NCI-H2107 treated with DMSO at 0.1 percent for 48 hours (cell line): ENCODE results near the gene SDF4.

Source experiments
- DNase-seq: peaks from one replicate; lab custom pipeline; 2025; ENCODE audit not compliant: unreplicated experiment; lab: John Stamatoyannopoulos, UW

The SDF4 gene

GRCh38 chr1:1213345-1214265 lies 18.2 kb downstream of the SDF4 start, which contains the start of gene TNFRSF4:
TNFRSF4 (minus strand) TSS chr1:1214153; CDS start chr1:1214127, 26 bp downstream.
- DNase-seq: no peak

- DNase-seq: no peak
Observed at GRCh38 chr1:1212780-1213344, 18.9 kb downstream of the SDF4 start.

- no peak for DNase-seq
Observed at GRCh38 chr1:1211541-1212441, 20.0 kb downstream of the SDF4 start.

- DNase-seq: no peak
Observed at GRCh38 chr1:1210726-1211540, 20.9 kb downstream of the SDF4 start.

GRCh38 chr1:1208713-1209433 lies 22.9 kb downstream of the SDF4 start:
- DNase-seq: no peak

- DNase-seq: no peak
Observed at GRCh38 chr1:1207571-1207892, 24.3 kb downstream of the SDF4 start.

- DNase-seq: no peak
Observed at GRCh38 chr1:1206966-1207531, 24.8 kb downstream of the SDF4 start.

GRCh38 chr1:1206376-1206965 lies 25.3 kb downstream of the SDF4 start, which contains the start of gene TNFRSF18:
TNFRSF18 (minus strand) TSS chr1:1206592; CDS start chr1:1206571, 21 bp downstream.
- DNase-seq: no peak

GRCh38 chr1:1205769-1206375 lies 25.9 kb downstream of the SDF4 start:
- no peak for DNase-seq

GRCh38 chr1:1204998-1205768 lies 26.6 kb downstream of the SDF4 start:
- DNase-seq: no peak

- no peak for DNase-seq
Observed at GRCh38 chr1:1204425-1204920, 27.3 kb downstream of the SDF4 start.

GRCh38 chr1:1203561-1204424 lies 28.0 kb downstream of the SDF4 start:
- no peak for DNase-seq

- DNase-seq: no peak
Observed at GRCh38 chr1:1202831-1203560, 28.8 kb downstream of the SDF4 start.

- no peak for DNase-seq
Observed at GRCh38 chr1:1200876-1201810, 30.7 kb downstream of the SDF4 start.
